GM12874 (cell line): ENCODE measurements around the gene SYTL1.
A peak's percentile ranks its signal among the peaks of the same experiment; 100 is the strongest.

Source experiments
- TF ChIP-seq, protein P1 (sequence below): IDR thresholded peaks from 2 replicates; pipeline ENCODE4 v1.5.1; 2011; ENCODE audit warnings: low read depth, mild to moderate bottlenecking, control low read depth, low read length, moderate library complexity; ENCODE audit not compliant: insufficient read depth

The SYTL1 gene

DNA sequence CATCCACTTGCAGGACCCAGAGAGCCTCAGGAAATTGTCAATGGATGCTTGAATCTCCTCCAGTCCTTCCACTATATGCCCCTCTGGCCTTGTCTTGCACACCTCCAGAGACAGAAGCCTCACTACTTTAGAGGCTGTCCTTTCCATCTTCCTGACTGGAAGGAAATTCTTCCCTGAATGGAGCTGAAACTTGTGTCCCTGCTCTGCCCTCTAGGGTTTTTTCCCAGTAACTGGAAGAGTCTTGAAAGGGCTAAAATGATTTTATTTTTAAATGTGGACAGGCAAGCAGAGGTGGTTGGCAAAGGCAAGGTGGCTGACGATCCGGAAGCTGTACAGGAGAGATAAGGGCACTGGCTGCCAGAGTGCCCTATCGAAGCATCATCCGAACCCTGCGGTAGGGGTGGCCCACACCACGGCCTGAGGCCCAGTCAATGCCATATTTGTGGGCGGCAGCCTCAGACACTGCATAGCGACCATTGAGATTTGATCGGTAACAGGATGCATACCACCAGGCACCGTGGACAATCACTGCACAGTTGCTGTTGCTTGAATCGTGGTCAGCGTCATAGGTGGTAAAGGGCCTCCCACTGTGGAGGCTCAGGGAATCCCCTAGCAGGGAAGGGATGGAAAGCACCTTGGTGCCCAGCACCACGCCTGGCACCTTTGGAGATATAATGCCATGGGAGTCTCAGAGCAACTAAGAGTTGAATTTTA, 27.2 kb downstream of the SYTL1 start:
- TF ChIP-seq, protein P1, sequence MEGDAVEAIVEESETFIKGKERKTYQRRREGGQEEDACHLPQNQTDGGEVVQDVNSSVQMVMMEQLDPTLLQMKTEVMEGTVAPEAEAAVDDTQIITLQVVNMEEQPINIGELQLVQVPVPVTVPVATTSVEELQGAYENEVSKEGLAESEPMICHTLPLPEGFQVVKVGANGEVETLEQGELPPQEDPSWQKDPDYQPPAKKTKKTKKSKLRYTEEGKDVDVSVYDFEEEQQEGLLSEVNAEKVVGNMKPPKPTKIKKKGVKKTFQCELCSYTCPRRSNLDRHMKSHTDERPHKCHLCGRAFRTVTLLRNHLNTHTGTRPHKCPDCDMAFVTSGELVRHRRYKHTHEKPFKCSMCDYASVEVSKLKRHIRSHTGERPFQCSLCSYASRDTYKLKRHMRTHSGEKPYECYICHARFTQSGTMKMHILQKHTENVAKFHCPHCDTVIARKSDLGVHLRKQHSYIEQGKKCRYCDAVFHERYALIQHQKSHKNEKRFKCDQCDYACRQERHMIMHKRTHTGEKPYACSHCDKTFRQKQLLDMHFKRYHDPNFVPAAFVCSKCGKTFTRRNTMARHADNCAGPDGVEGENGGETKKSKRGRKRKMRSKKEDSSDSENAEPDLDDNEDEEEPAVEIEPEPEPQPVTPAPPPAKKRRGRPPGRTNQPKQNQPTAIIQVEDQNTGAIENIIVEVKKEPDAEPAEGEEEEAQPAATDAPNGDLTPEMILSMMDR = no peak

DNA sequence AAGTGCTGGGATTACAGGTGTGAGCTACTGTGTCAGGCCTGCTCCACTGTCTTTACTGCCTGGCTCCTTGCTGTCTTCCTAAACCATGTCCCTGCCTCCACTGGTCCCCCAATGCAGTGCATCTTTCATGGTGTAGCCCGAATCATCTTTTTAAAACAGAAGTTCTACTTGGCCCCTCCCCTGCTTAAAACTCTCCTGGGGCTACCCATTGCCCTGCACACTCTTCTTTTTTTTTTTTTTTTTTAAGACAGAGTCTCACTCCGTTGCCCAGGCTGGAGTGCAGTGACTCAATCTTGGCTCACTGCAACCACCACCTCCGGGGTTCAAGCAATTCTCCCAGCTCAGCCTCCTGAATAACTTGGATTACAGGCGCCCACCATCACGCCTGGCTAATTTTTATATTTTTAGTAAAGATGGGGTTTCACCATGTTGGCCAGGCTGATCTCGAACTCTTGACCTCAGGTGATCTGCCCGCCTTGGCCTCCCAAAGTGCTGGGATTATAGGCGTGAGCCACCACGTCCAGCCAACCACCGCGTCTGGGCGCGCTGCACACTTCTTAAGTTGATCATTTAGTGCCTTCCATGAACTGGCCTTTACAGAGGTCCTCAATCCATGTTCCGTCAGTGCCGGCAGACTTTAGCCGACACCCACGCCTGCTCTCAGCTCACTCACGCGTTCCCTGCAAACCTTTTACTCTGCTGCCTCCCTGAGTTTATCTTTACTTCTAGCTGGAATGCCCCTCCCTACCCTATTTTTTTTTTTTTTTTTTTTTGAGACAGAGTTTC, 30.4 kb downstream of the SYTL1 start:
- TF ChIP-seq, protein P1 = no peak

DNA sequence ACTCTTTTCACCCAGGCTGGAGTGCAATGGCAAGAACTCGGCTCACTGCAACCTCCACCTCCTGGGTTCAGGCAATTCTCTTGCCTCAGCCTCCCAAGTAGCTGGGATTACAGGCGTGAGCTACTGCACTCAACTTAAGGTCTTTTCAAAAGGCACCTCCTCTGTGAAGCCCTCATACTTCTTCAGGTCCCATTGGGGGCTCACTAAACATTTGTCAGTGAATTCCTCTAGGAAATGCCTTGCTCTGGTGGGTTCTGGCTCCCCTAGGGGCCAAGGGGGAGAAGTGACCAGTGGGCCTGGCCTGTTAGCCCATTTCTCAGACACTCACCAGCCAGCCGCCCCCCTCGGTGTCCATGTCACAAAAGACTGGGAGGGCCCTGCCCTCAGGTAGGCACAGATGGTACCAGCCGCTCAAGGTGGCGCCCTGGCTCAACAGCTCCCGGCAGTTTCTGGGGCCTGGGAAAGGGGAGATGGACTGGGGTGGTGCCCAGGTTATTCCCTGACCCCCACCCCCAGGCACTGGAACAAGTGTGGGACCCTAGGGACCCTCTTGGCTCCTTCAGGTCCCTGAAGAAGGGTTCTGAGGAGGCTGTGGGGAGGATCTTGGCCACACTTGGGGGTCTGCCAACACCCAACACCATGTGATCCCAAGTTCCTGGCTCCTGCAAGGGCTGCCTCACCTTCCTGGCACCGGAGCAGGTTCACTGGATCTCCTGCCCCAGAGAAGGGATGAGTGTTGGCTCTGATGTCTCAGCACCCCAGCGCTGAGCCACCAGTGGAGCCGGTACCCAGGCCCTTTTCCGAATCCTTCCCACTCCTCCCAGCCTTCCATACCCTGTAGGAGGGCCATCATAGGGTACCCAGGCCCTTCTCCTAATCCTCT, 31.2 kb downstream of the SYTL1 start:
- TF ChIP-seq, protein P1 = peak; percentile 41

DNA sequence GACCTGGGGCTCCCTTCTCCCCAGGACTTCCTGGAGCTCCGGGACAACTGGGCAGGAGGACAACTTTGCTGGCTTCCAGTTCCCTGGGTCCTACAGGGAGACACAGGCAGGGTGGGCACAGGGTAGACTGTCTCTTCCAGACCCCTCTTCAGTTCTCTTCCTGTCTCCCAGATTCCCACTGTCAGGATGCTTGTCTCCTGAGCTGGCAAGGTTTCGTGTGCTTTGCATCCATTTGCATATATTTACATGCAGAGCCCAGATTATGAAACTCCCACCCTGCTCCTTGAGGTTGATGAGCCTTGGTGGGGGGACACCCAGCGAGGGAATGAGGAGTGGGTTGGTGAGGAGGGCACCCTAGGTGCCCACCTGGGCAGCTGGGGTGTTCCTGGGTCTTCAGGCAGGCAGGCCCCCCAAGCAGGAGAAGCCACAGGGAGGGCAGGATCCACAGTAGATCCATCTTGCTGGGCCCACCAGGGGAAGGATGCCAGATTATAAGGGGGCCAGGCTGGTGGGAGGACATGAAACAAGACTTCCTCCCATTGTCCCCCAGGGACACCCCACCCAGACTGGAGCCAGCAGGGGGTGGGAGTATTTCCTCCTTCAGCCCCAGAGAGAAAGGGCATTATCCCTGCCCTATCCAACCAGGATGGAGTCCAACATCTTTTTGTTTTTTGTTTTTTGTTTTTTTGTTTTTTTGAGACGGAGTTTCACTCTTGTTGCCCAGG, 32.7 kb downstream of the SYTL1 start, which contains the start of gene FCN3:
Gene FCN3, minus strand, starts transcription at position 463 of the 725 bp plus-strand sequence. Its CDS starts 6 bp downstream, at position 457.
- TF ChIP-seq, protein P1 = no peak

DNA sequence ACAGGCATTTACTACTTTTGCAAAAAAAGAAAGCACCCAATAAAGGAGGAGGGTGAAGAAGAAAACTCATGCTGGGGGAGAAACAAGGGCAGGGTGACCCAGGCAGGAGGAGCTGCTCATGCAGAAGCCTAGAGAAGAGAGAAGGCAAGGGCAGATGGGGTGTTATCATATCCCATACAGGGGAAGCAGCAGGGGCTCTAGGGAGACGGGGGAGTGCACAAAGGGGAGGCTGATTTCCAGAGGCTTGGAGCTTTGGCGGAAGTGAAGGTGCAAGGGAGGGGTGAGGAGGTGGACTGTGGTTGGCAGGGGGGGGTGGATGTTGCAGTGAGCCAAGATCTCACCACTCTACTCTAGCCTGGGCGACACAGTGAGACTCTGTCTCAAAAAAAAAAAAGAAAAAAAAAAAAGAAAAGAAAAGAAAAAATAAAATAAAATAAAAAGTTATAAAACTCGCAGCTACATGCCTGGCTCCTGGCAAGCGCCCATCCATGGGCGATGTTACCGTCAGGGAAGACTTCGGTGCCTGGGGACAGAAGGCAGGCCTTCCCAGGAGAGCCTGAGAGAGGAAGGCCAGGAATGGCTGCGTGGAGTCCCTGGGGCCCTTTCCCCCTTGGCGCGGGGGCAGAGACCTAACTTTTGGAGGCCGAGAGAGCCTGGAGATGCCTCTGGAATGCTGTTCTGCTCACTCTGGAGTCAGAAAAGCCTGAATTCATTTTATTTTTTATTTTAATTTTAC, 36.1 kb downstream of the SYTL1 start:
- TF ChIP-seq, protein P1 = no peak

DNA sequence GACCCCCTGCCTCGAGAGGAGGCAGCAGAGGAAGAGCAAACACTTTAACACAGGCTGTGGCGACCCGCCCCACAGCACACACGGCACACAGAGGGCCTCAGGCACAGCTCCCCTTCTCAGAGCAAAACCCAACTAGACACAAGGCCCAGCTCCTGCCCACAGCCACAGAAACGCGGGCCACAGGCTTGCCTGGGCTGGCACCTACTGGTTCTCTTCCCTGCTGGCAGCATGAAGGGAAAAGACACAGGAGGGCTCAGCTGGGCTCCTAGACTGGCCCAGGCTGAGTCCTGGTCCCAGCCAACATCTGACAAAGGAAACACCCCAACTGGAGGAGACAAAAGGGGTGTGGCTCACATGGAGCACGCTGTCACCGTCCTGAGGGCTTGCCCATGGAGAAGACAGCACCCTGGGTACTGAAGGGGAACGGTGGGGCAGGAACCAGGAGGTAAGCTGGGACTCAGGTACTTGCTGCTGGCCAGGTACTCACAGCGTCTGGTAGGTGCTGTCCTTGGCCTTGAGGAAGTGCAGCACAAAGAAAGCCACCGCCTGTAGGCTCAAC, 37.8 kb downstream of the SYTL1 start:
- TF ChIP-seq, protein P1 = no peak
